K562 (cell line): ENCODE data around the gene SLC25A29. TPM values are rescaled to one million over a fixed set of nuclear protein-coding genes. Genes with fewer than 3 reads are reported as not detected.

Source experiments
- ATAC-seq: fragments of 200-7000 bp; cut with Tn5 transposase; 3 replicates; pipeline ENCODE4 v1.9.1; 2020; ENCODE audit warnings: moderate library complexity
- BruUV-seq: library from RNA; stranded (reverse); fragments of 400-500 nt; replicated peaks from 2 replicates; lab custom pipeline; 2021; lab: Mats Ljungman, UMichigan
- CTCF ChIA-PET: fragments of 300-600 bp; formaldehyde crosslinking; extraction: SDS; loops from one replicate; lab custom pipeline; 2021; ENCODE audit warnings: low intra/inter-chr PET ratio; lab: Yijun Ruan, JAX
- POLR2A ChIA-PET: fragments of 300-600, 350-650 bp; sonication (Branson Sonifier 250); formaldehyde crosslinking; extraction: SDS; loops from one replicate; lab custom pipeline; 2021; ENCODE audit warnings: antibody characterized with exemption, inconsistent platforms; lab: Yijun Ruan, JAX
- DNase-seq, 4 experiments: peaks; one replicate each; pipeline versions ENCODE4 v3.0.0 to v3.0.0-alpha.2; 2011 to 2018; ENCODE audit warnings: low spot score in 3 of 4, mixed read lengths in 3 of 4; ENCODE audit errors: extremely low read depth in 1 of 4
- FAIRE-seq: peaks from 2 replicates; lab custom pipeline; 2011; peaks lifted over from hg19 to GRCh38; lab: Jason Lieb, UNC
- H2AFZ ChIP-seq: 2 replicates; pipeline ENCODE4 v1.6.0; 2011; ENCODE audit warnings: low read depth, low read length, control low read depth, inconsistent platforms
- H3K27ac ChIP-seq: fragments of 200-600 bp; 3 replicates; pipeline ENCODE4 v1.8.0; 2011; ENCODE audit warnings: low read depth, mild to moderate bottlenecking, control low read depth, inconsistent platforms, low read length, moderate library complexity, mixed read lengths; ENCODE audit errors: extremely low read depth
- H3K27me3 ChIP-seq, 2 experiments: fragments of 300-600 bp in 1 of 2; 2 replicates in 1 of 2; 3 replicates in 1 of 2; pipeline versions ENCODE4 v1.6.0 to v1.8.0; 2011; ENCODE audit warnings: inconsistent platforms in 2 of 2, low read length in 2 of 2, mild to moderate bottlenecking in 1 of 2, mixed read lengths in 1 of 2, moderate library complexity in 1 of 2; ENCODE audit not compliant: control insufficient read depth in 2 of 2, insufficient read depth in 2 of 2
- H3K36me3 ChIP-seq: fragments of 300-600 bp; 3 replicates; pipeline ENCODE4 v1.8.0; 2011; ENCODE audit warnings: mild to moderate bottlenecking, low read length, inconsistent platforms; ENCODE audit not compliant: control insufficient read depth, insufficient read depth
- H3K4me1 ChIP-seq, 2 experiments: fragments of 200-600 bp in 1 of 2; replicated peaks in 1 of 2; 2 replicates in 1 of 2; 3 replicates in 1 of 2; pipeline versions ENCODE4 v1.5.1 to v1.8.0; 2011; ENCODE audit warnings: inconsistent platforms in 2 of 2, low read length in 2 of 2, mild to moderate bottlenecking in 1 of 2, mixed read lengths in 1 of 2, moderate library complexity in 1 of 2; ENCODE audit not compliant: control insufficient read depth in 2 of 2, insufficient read depth in 2 of 2
- H3K4me2 ChIP-seq: 2 replicates; pipeline ENCODE4 v1.6.1; 2011; ENCODE audit warnings: low read length, control low read depth, inconsistent platforms, mixed read lengths; ENCODE audit not compliant: insufficient read depth
- H3K4me3 ChIP-seq: fragments of 200-600 bp; sonication (generic), shearing (Covaris generic); 2 replicates; pipeline ENCODE4 v1.5.1; 2016; ENCODE audit warnings: control low read depth, inconsistent platforms
- H3K79me2 ChIP-seq: fragments of 200-600 bp; 3 replicates; pipeline ENCODE4 v1.8.0; 2011; ENCODE audit warnings: low read length, inconsistent platforms; ENCODE audit not compliant: control insufficient read depth, insufficient read depth
- H3K9ac ChIP-seq, 2 experiments: 2 replicates each; pipeline versions ENCODE4 v1.6.0 to v1.6.1; 2011; ENCODE audit warnings: low read depth in 2 of 2, low read length in 2 of 2, control low read depth in 1 of 2, inconsistent platforms in 1 of 2, mild to moderate bottlenecking in 1 of 2, mixed read lengths in 1 of 2; ENCODE audit not compliant: insufficient read depth in 1 of 2
- H3K9me1 ChIP-seq: one replicate; pipeline ENCODE4 v1.6.0; 2011; ENCODE audit warnings: inconsistent platforms, mild to moderate bottlenecking, low read length, moderate library complexity; ENCODE audit not compliant: control insufficient read depth, insufficient read depth
- H3K9me3 ChIP-seq: replicated peaks from 2 replicates; pipeline ENCODE4 v1.5.1; 2011; ENCODE audit warnings: low read depth, low read length, inconsistent platforms; ENCODE audit not compliant: control insufficient read depth, insufficient read depth
- H4K20me1 ChIP-seq: replicated peaks from 2 replicates; pipeline ENCODE4 v1.6.1; 2011; ENCODE audit warnings: low read length, inconsistent platforms, mixed read lengths; ENCODE audit not compliant: control insufficient read depth, insufficient read depth
- KLF6 ChIP-seq: fragments of 250-450 bp; sonication (Bioruptor Pico); IDR thresholded peaks from 2 replicates; pipeline ENCODE4 v1.4.0; 2020; ENCODE audit warnings: mild to moderate bottlenecking, moderate library complexity, borderline replicate concordance
- MCM2 ChIP-seq: fragments of 450-650 bp; IDR thresholded peaks from 2 replicates; pipeline ENCODE4 v1.6.1; 2017; ENCODE audit warnings: low read depth, mild to moderate bottlenecking
- MIER1 ChIP-seq: fragments of 450-650 bp; IDR thresholded peaks from 2 replicates; pipeline ENCODE4 v1.6.1; 2016; ENCODE audit warnings: antibody characterized with exemption, mild to moderate bottlenecking, low read depth
- ZNF740 ChIP-seq, 3 experiments: fragments of 200-800 bp in 1 of 3; sonication (Bioruptor generic) in 1 of 3; sonication (generic) in 1 of 3; formaldehyde crosslinking in 1 of 3; IDR thresholded peaks; 2 replicates each; pipeline versions ENCODE4 v1.6.1 to v1.8.0; 2016 to 2022; ENCODE audit warnings: mild to moderate bottlenecking in 2 of 3, missing compliant biosample characterization in 2 of 3, missing genetic modification characterization in 2 of 3, missing genetic modification reagents in 1 of 3
- WGBS: fragments of 100-300 bp; shearing (Covaris generic); methylation state at CpG from one replicate; pipeline ENCODE4 v1.1.6; 2016; ENCODE audit warnings: low coverage, mixed read lengths; ENCODE audit not compliant: insufficient coverage; ENCODE audit errors: missing lambda C conversion rate; 5-methylcytosine and 5-hydroxymethylcytosine counted together
- in situ Hi-C: fragments of 300-500 bp; cut with MboI; formaldehyde crosslinking; loops from 4 replicates; pipeline ENCODE4 v1.15.0; 2018; ENCODE audit warnings: inconsistent platforms, mixed read lengths
- intact Hi-C: fragments of 100-400 bp; cut with micrococcal nuclease; formaldehyde crosslinking; loops from 2 replicates; pipeline ENCODE4 v1.14.2; 2022
- polyA plus RNA-seq, 8 experiments: library from polyadenylated mRNA; depleted of rRNA in 4 of 8; stranded (reverse) in 5 of 8; unstranded in 3 of 8; fragments of >200 nt; fragmentation: Nextera tagmentation in 2 of 8; fragmentation: Illumina TruSeq in 1 of 8; extraction: Ambion mirVana in 2 of 8; extraction: Trizol in 1 of 8; gene quantifications; 2 replicates each; pipeline versions ENCODE4 v1.2.1 to v1.2.3, GENCODE V29; 2011 to 2014; ENCODE audit warnings: inconsistent platforms in 1 of 8, missing spikeins in 1 of 8
- total RNA-seq, 7 experiments: library from RNA; depleted of rRNA in 6 of 7; stranded (reverse); fragments of >200 nt in 6 of 7; fragmentation: Illumina TruSeq in 2 of 7; extraction: Trizol in 2 of 7; gene quantifications; 2 replicates each; pipeline versions ENCODE4 v1.2.1 to v1.2.3, GENCODE V29; 2011 to 2021; ENCODE audit warnings: low replicate concordance in 1 of 7

Gene SLC25A29
- total and polyA plus RNA-seq, 9 of the 15 experiments (the other 6 are each of a cell fraction or from before 2014, with no cell fraction given) = 0.07 to 17.5 (median 4.8) TPM

DNA sequence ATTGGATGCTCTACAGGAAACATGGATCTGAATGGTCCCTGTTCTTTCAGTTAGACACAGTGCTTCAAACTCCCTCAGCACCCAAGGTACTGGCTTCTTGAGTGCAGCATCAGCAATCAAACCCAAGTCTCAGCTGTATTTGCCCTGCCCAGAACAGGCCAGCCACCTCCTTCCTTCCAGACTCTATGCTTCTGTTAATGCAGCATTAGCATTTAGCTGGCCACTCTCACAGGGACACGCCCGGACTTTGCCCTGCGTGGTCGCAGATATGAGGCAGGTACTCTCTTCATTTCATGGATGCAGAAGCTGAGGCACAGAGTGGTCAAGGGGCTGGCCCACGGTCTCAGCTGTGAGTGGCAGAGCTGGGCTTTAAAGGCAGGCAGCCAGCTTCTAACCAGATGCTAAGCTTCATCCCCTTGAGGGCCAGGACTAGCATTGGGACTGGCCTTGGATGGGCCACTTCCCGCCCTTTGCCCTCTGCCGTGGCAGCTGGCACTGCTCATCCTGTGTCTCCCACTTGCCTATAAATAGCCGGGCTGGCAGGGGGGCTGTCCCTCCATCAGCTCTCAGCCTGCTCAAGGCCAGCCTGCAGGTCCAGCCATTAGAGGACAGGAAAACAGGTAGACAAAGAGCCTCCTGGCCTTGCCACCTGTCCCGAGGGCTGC, 15.4 kb upstream of the SLC25A29 start:
- Histone ChIP-seq H4K20me1 (no peaks in the 10 kb centered on the region), H3K4me3 (no peak overlapping the region), H3K36me3 (no peaks in the 10 kb centered on the region), H3K79me2 (no peaks in the 10 kb centered on the region), H2AFZ (no peak overlapping the region), H3K9me3 (no peaks in the 10 kb centered on the region), H3K4me2 (no peak overlapping the region), H3K4me1 (peaks cover 6 to 28% of the 10 kb centered on the region in 2 experiments; a peak in 3 of 5 replicates), H3K9me1 (no peaks in the 10 kb centered on the region), H3K9ac (no peak overlapping the region; a peak in 1 of 4 replicates), H3K27ac (no peak overlapping the region), H3K27me3 (peaks cover 0 to 8% of the 10 kb centered on the region in 2 experiments; a peak in 2 of 5 replicates)
- FAIRE-seq (no peak), ATAC-seq (no peak), DNase-seq (no peak)
- ChIA-PET CTCF (no interaction called here), POLR2A (interaction anchor here (3.6 kb wide), 1 partner anchor 11 kb away, joined by 29 read pairs; no protein-coding TSS in a partner anchor)
- 7% methylated on average over 5 of the region's 9 CpGs for WGBS
- TF ChIP-seq ZNF740 (CRISPR knock-in tag; IDR thresholded peaks at IDR 0.05) (no peak), ZNF740 (tag; IDR thresholded peaks at IDR 0.05) (no peak), KLF6 (CRISPR knock-in tag) (no peak), MCM2 (no peak), MIER1 (no peak)
- in situ Hi-C loops (no loop called here), intact Hi-C loops (no loop called here)
- BruUV-seq = no TSS peak
